GM08714 (cell line): ENCODE measurements around the gene C8G.

Source experiments
- H3K4me3 ChIP-seq: fragments of 200-500 bp; sonication (Bioruptor generic); 2 replicates; pipeline ENCODE4 v1.5.1; 2014; ENCODE audit warnings: mild to moderate bottlenecking, low read length, inconsistent platforms
- ZNF274 ChIP-seq: IDR thresholded peaks from 2 replicates; pipeline ENCODE4 v1.6.1; 2012; ENCODE audit warnings: mild to moderate bottlenecking, low read depth, low read length

Gene C8G

DNA sequence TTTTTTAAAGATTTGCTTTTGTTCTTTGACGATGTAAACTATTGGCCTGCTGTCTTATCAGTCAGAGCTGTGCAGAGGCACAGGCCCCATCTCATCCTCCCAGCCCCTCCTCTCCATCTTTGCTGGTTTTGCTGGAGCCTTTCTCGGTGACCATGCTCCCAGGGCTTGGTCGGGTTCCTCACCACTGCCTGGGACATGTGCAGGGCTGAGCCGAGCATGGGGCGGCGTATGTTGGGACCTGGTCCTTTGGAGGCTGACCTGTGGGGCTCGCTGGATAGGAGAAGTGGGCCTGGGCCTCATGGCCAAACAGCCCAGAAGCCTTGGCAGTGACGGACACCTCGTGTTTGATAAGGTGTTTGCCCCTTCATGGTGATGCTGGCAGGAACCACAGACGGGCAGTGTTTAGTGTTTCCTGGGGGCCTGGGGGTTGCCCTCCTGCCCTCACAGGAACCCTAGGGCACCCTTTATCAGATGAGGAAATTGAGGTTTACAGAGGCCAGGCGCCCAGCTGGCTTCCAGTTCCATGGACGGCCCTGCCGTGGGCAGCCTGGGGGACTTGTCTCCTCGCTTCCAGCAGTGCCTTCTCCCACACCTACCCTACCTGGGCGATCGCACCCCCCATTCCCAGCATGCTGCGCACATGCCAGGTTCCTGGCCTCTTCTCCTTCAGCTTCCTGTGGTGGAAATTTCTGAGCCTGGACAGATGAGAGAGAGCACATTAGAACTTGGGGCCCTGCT lies 31.2 kb upstream of the C8G start:
- H3K4me3 ChIP-seq, result no peak overlapping the region
- no peak for TF ChIP-seq ZNF274

DNA sequence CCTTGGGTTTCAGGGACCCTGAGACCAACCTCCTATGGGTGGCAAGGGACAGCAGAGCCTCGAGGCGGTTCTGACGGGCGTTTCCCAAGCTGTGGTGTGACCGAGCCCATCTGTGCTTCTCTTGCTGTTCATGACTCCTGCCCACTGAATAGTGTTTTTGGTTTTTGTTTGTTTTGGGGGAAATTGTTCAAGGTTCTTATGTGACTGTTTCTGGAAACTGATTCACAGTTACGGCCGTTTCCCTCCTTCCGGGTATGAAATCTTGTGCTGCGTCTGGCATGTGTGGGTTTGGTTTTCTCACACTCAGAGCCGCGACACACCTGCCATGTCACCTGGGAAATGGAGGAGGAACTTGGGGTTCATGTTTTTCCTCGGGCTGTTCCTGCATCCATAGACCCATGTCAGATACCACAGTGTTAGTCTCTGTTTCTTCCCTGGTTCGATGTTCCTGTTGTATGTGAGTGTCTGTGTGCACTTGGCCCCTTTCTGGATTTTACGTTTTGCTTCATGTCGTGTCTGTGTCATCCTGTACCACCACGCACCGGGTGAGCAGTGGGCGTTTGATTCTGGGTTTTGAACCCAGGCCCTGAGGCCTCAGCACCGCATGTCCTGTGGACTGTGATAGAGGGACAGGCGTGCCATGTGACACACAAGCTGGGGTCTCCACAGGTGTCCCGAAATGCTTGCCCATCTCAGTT lies 29.3 kb upstream of the C8G start:
- TF ChIP-seq ZNF274, result no peak
- no peak overlapping the region for H3K4me3 ChIP-seq

DNA sequence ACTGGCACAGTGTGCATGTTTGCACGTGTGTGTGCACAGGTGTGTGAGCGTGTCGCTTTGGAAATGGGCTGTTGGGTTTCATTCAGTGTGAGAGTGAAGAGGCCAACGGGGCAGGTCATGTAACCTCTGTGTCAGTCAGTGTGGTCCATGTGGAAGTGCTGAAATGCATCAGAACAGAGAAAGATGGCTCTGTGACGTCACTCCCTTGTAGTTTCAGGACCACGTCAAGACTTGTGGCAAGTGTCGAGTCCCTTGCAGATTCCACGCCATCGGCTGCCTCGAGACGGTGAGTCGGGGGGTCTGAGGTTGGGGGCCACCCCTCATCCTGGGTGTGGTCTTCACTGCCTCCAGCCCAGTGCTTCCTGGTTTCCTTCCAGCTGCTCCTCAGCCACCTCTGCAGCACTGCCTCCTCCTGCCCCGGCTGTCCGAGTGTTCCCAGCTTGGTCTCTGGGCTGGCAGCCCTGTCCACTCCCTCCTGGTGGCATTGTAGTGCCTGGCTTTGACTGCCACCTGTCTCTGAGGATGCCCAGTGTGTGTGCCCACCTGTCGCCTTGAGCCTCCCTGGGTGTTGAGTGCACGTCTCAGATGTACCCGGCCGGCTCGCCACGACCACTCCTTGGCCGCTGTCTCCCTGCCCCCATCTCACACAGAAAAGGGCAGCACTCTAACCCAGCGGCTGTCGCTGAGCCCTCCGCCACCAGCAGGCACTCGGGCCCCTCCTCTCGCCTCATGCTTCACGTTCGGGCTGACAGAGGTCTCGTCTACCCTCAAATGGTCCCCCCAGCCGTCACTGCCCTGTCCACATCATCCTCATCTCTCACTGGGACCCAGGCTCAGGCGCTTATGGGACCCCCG lies 28.5 kb upstream of the C8G start:
- no peak for TF ChIP-seq ZNF274
- H3K4me3 ChIP-seq, result no peak overlapping the region

DNA sequence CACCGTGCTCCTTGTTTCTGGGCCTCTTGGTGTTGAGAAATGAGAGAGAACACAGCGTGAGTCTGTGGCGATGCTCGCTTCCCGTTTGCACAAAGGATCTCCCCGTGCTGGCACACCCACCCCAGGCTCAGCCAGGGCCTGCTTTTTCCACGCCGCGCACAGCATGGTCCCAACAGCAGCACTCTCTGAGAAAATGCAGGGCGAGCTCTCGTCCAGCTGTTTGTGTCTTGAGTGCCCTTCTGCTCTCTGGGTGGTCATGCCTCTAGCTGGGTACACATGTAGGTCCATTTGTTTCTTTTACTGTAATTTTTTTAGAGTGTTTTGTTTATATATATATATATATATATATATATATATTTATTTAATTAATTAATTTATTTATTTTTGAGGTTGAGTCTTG lies 27.1 kb upstream of the C8G start:
- no peak overlapping the region for H3K4me3 ChIP-seq
- TF ChIP-seq ZNF274, result no peak

DNA sequence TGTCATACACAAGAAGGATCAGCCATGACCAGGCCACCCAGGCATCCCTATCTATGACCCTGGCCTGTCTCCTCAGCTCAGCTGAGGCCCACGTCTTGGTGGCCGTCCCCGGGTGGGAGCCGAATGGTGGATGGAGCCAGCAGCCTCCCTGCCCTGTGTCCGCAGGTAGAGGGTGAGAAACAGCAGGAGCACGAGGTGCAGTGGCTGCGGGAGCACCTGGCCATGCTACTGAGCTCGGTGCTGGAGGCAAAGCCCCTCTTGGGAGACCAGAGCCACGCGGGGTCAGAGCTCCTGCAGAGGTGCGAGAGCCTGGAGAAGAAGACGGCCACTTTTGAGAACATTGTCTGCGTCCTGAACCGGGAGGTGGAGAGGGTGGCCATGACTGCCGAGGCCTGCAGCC lies 25.0 kb upstream of the C8G start:
- no peak overlapping the region for H3K4me3 ChIP-seq
- no peak for TF ChIP-seq ZNF274

DNA sequence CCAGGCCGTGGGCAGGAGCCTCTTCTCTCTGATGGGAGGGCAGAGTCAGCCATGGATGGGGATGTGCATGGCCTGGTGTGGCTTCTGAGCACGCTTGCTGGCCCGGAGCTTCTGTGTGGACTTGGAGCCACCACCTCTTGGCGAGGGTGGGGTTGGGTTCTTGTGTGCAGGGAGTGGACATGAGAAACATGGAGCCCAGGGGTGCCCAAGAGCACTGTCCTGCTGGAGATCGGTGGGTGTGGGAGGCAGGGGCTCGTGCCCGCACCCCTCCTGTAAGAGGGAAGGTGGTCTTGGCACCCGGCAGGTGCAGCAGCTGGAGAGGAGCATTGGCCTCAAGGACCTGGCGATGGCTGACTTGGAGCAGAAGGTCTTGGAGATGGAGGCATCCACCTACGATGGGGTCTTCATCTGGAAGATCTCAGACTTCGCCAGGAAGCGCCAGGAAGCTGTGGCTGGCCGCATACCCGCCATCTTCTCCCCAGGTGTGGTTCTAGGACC lies 24.3 kb upstream of the C8G start:
- no peak overlapping the region for H3K4me3 ChIP-seq
- TF ChIP-seq ZNF274, result no peak

DNA sequence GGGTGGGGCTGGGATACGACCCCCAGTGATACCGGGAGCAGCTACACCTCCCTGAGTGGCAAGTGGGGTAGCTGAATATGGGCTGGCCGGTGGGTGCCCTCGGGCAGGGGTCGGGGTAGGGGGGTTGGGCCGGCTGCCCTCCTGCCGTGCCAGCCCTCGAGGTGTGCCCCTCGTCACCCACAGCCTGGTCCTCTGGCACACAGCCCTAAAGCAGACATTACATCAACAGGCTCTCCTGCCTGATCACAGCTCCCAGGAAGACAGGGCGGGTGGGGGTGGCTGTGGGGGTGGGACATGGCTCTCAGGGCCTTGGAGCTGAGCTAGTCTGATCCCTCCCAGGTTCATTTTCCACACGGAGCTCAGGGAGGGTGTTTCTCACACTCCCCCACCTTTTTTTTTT lies 23.7 kb upstream of the C8G start:
- TF ChIP-seq ZNF274, result no peak
- no peak overlapping the region for H3K4me3 ChIP-seq

DNA sequence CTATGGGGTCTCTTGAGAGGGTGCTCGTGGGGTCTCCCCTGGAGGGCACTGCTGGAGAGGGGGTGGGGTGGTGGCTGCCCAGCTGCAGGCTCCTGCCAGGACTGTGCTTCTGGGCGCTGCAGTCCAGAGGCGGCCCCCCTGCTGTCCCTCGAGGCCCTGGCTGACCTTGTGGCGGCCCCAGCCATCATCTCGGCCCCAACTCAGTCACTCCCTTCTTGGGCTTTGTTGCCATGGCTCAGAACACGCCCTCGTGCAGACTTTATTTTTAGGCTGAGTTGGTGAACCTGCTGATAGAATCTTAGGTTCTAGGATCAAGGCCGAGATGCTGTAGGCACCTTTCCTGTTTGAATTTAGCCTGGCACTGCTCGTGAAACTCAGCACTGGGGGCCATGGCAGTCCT lies 23.3 kb upstream of the C8G start:
- no peak for TF ChIP-seq ZNF274
- H3K4me3 ChIP-seq, result no peak overlapping the region

DNA sequence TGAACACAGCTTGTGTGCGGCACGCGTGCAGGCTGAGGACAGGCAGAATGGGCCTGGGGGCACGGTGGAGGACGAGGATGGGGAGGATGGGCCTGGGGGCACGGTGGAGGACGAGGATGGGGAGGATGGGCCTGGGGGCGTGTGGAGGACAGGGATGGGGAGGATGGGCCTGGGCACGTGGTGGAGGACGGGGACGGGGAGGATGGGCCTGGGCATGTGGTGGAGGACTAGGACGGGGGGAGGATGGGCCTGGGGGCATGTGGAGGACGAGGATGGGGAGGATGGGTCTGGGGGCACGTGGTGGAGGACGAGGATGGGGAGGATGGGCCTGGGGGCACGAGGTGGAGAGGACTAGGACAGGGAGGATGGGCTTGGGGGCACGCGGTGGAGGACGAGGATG lies 22.5 kb upstream of the C8G start:
- no peak overlapping the region for H3K4me3 ChIP-seq
- no peak for TF ChIP-seq ZNF274

DNA sequence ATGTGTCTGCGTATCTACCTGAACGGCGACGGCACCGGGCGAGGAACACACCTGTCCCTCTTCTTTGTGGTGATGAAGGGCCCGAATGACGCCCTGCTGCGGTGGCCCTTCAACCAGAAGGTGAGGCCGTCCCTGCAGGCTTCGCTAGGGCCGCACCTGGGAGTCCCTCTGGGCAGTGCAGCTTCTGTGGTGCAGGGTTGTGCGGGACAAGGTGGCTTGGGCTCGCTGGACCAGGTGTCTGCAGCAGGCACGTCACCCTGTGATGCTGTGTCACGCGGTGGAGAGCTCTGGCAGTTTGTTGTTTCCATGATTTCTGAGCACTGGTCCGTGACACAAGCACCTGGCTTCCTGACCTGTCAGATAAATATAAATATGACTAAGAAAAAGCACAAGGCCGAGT lies 21.2 kb upstream of the C8G start:
- TF ChIP-seq ZNF274, result no peak

DNA sequence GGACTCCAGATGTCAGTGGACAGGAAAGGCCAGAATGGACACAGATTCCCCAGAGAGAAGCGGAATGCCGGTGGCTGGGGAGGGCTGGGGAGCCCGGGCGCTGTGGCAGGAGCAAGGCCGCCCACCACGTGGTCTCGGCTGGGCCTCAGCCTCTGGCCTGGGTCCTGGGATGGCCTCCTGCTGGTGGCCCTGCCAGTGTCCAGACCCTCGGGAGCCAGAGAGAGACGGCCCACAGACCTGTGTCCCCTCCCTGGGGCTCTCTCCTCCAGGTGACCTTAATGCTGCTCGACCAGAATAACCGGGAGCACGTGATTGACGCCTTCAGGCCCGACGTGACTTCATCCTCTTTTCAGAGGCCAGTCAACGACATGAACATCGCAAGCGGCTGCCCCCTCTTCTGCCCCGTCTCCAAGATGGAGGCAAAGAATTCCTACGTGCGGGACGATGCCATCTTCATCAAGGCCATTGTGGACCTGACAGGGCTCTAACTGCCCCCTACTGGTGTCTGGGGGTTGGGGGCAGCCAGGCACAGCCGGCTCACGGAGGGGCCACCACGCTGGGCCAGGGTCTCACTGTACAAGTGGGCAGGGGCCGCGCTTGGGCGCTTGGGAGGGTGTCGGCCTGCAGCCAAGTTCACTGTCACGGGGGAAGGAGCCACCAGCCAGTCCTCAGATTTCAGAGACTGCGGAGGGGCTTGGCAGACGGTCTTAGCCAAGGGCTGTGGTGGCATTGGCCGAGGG lies 19.5 kb upstream of the C8G start:
- TF ChIP-seq ZNF274, result no peak
- no peak overlapping the region for H3K4me3 ChIP-seq

More for the DNA sequence above, 21.2 kb upstream of the C8G start:
- H3K4me3 ChIP-seq, result no peak overlapping the region

DNA sequence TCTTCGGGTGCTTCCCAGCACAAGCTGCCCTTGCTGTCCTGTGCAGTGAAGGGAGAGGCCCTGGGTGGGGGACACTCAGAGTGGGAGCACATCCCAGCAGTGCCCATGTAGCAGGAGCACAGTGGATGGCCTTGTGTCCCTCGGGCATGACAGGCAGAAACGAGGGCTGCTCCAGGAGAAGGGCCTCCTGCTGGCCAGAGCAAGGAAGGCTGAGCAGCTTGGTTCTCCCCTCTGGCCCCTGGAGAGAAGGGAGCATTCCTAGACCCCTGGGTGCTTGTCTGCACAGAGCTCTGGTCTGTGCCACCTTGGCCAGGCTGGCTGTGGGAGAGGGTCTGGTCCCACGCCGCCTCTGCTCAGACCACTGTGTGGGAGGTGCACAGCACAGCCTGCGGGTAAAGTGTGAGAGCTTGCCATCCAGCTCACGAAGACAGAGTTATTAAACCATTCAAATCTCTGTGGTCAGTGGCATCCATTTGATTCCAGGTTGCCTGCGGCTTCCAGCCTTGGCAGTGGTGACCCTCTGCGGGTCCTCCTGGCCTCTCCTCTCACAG lies 18.8 kb upstream of the C8G start:
- TF ChIP-seq ZNF274, result no peak

DNA sequence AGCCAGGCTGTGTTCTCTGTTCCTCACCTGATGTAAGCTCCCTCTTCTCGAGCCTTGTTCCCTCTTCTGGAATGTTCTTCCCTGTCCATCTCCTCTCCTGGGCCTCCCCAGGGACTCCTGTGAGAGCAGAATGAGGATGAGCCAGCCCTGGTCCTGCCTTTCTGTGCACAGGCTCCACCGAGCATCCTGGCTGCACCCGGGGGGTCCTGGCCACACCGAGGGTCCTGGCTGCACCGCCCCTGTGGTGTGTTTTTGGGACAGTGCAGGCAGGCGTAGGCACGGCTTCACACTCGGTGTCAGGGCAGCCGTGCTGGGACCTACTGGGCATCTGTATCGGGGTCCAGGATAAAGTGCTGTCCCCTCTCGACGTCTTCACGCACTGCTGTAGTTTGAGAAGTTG lies 18.3 kb upstream of the C8G start:
- no peak for TF ChIP-seq ZNF274
- H3K4me3 ChIP-seq, result no peak overlapping the region

More for the DNA sequence above, 18.8 kb upstream of the C8G start:
- H3K4me3 ChIP-seq, result no peak overlapping the region
